Suppressor macrophage treated with lipopolysaccharide for 1 hour (primary cell): Measurements from ENCODE around the gene DSC2.
A peak's percentile ranks its signal among the peaks of the same experiment; 100 is the strongest.
"Not testable (repeated sequence)": the region's sequence is repeated elsewhere in the genome, so short reads cannot be mapped to it uniquely, and the experiment has no call there.

ENCODE experiments used
- DNase-seq, 3 donors: peaks; one replicate each; pipeline ENCODE4 v3.0.0-alpha.2; 2020 to 2022

Gene DSC2

DNA sequence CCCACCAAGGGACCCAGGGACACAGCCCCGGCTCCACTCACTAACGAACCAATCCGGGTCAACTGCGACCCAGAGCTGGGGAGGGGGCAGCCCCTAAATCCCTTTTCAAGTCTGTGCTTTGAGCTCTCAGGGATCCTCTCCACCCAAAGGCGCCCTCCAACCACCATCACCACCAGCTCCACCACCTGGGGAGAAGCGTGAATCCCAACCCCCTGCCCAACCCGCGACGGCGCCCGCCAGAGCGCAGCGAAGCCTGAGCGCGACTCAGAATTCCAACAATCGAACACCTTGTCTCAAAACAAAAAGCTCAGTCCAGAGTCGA is 60.2 kb downstream of the DSC2 start:
- no peak for DNase-seq

DNA sequence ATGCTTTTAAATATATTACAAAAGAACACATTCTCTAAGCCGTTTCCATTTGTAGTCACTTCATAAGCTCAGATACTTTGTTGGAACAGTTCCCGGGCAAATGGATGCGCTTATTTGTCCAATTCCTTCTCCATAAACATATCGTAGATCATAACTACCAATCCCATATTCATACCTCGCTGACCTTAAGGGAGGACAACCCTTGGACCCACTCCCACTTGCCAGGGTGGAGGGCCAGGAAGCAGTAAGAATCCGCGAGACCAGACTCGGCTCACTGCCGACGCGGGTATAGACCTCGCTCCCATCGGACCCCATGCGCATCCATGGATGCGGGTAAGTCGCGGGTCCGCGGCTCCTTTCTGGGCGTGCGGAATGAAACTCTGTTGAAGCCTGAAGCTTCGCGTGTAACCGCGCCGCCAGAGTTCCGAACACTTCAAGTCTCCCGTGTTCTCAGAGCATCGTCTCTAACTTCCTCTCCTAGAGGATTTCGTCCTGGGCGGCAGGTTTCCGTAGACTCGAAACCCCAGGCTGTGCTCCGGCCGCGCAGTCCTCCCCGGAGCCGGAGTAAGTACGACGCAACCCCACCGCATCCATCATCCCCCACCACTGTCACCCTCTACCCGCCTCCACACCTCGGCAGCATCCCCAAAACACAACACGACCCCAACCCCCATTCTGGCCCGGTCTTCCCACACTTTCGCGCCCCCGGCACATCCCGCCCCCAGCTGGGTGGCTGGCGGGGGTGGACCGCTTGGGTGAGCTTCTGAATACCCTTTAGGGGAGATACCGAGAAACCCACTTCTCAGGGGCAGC is 60.7 kb downstream of the DSC2 start:
- peak in 1 of 3 donors; percentile 10 for DNase-seq

DNA sequence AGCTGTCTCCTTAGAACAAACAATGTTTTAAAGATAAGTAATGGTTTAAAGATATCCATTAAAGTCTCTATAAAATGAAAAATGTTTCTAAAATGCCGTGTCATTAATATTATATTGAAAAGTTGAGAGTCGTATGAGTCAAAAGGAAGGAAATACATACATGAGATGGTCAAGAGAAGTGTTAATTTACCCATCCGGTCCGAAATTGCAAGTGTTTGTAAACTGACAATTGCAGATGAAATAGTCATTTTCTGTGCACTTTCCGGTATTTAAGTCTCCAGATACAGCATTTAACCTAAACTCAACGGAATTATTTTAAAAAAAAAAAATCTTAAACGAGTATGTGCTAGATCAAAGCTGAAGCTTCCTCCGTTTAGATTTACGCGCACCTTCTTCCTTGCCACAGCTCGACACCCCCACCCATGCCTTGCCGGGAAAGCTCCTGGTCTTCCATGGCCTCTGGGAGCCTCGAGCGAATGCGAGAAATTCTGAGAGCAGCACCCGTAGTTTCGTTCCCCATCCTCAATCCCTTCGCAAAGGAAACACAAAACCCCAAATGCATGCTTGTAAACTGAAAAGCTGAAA is 61.4 kb downstream of the DSC2 start:
- no peak for DNase-seq

DNA sequence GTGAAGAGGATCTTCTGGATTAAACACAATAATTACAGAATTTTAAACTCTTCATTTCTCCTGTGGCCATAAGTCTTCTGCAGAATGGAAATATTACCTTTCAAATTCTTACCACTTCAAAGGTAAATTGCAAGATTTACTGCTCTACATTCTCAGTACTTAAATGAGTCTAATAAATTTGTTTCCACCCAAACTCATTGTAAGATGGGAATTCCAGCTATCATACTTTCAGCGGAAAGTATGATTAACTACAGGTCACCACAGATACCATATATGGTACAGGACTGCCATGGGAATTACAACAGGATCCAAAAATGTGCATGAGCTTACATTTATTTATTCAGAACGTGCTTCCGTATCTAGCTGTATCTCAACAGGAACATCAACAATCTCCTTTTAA is 62.8 kb downstream of the DSC2 start:
- DNase-seq, result no peak

DNA sequence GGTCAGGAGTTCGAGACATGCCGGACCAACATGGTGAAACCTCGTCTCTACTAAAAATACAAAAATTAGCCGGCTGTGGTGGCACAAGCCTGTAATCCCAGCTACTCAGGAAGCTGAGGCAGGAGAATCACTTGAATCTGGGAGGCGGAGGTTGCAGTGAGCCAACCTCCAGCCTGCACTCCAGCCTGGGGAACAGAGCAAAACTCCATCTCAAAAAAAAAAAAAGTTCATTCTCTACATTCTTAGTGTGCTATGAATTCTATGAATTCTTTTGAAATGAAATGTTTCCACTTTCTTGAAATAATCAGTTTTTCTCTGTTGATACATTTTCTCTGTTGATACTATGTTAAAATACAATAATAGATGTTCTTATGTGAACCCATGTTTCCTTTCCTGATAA is 64.5 kb downstream of the DSC2 start:
- DNase-seq, result not testable (repeated sequence)

DNA sequence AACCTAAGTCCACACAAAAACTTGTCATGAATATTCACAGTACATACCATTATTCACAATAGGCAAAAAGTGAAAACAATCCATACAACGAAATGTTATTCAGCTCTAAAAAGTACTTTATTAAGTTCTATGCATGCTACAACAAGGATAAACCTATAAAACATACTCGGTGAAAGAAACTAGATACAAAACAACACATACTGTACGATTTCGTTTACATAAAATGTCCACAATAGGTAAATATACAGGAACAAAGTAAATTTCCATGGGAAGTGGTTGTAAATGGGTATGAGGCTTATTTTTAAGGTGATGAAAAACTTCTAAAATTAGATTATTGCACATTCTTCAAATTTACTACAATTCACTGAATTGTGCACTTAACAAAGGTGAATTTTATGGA is 67.7 kb downstream of the DSC2 start:
- no peak for DNase-seq

DNA sequence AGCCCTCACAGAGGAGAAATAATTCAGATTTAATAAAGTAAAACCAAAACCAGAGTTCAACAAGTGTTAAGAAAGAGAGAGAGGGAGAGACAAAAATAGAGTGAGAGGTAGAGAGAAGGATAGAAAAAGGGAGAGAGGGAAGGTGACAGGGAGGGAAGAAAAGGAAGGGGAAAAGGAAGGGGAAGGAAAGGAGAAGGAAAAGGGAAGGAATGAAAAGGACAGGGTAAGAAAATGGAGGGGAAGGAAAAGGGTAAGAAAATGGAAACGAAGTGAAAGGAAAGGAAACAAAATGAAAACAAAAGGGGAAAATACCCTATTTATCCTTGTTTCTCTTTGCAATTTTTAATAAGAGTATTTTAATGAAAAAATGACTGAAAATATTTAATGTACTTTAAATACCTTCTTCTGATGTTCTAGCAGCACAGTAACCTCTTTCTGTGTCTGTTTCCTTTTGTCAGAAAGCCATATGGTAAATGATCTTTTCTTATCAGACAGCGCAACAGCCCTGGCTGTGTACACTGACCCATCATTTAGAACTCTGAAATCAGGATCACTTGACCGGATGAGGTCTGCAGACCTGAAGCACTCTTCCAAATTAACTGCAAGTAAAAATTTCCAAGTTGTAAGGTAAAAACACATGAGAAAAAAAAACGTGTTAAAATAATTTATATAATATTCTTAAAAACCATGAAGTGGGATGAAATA is 71.5 kb downstream of the DSC2 start:
- no peak for DNase-seq

DNA sequence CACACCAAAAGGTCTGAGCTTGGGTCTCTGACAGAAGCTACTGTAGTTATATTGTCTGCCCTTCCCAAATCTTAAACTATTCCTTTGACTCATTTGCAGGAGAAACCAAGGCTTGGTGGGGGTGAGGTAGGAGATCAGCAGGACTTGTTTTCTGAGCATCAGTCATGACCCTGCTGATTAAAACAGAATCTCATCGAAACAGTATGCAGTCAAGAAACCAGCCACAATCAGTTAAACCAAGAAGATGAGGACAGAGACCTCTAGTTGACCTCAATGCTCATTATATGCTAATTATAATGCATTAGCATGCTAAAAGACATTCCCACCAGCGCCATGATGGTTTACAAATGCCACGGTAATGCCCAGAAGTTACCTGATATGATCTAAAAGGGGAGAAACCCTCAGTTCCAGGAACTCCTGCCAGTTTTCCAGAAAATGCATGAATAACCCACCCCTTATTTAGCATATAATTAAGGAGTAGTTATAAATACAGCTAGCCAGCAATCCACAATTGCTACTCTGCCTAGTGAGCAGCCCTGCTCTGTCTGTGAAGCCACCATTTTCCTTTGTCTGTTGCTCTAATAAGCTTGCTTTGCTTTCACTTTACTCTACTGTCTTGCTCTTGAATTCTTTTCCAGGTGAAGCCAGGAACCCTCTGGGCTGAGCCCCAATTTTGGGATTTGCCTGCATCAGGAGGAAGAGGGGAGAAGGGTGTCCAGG is 86.3 kb downstream of the DSC2 start:
- DNase-seq, result no peak

DNA sequence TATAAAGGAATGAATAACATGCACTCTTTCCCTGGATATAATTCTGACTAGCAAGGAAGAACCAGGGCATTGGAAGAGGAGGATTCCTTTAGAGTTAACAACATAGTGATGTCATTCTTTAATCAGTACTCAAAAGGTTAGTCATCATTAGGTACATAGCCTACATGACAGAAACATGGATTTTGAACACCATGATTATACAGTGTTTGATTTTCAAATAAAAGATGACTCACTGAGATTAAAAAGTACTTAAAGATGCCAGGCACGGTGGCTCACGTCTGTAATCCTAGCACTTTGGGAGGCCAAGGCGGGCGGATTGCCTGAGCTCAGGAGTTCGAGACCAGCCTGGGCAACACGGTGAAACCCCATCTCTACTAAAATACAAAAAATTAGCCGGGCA is 90.8 kb downstream of the DSC2 start:
- DNase-seq, result not testable (repeated sequence)

DNA sequence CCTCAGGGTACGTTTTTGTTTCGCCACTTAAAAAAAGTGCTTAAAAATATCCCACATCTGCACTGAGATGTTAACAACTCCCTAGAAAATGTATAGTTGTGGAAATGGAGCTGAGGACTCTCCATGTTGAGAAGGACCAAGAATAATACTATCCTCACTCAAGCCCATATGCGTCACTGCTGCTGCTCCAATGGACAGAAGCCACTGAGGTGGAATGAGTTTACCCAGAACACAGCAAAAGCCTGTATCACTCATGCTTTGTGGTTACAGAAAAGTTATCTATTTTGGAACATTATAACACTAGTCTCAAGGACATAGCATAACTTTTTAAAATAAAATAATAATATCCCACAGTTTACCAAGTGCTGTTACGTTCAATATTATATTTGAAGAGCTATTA is 91.6 kb downstream of the DSC2 start:
- no peak for DNase-seq
